ENCODE data around the gene TXNRD1.

The TXNRD1 gene

GRCh38 chr12:104340177-104340576 lies 124.6 kb downstream of the TXNRD1 start:
- H3K4me3 ChIP-seq (ENCODE audit: low read depth, low read length): no peak overlapping the region
- DNase-seq (ENCODE audit: low read depth): no peak
- TF ChIP-seq MAX (IDR thresholded peaks at IDR 0.05; ENCODE audit: low read depth, low read length) (no peak), CTCF (IDR thresholded peaks at IDR 0.05; ENCODE audit: low read depth, low read length) (no peak), POLR2A (IDR thresholded peaks at IDR 0.05; ENCODE audit: extremely low read depth, insufficient read length) (no peak), MYC (IDR thresholded peaks at IDR 0.05; ENCODE audit: low read depth, low read length) (no peak)

- no peak for TF ChIP-seq MAX (IDR thresholded peaks at IDR 0.05; ENCODE audit: low read depth, low read length)
- no peak for TF ChIP-seq CTCF (IDR thresholded peaks at IDR 0.05; ENCODE audit: low read depth, low read length)
- TF ChIP-seq MYC (IDR thresholded peaks at IDR 0.05; ENCODE audit: low read depth, low read length): no peak
- no peak for TF ChIP-seq POLR2A (IDR thresholded peaks at IDR 0.05; ENCODE audit: extremely low read depth, insufficient read length)
- DNase-seq (ENCODE audit: low read depth): no peak
- no peak overlapping the region for H3K4me3 ChIP-seq (ENCODE audit: low read depth, low read length)
These were observed 125.5 kb downstream of the TXNRD1 start for GRCh38 chr12:104340925-104341611.

GRCh38 chr12:104342147-104342546 lies 126.6 kb downstream of the TXNRD1 start:
- no peak for TF ChIP-seq CTCF (IDR thresholded peaks at IDR 0.05; ENCODE audit: low read depth, low read length)
- no peak for TF ChIP-seq MAX (IDR thresholded peaks at IDR 0.05; ENCODE audit: low read depth, low read length)
- no peak for TF ChIP-seq POLR2A (IDR thresholded peaks at IDR 0.05; ENCODE audit: extremely low read depth, insufficient read length)
- no peak overlapping the region for H3K4me3 ChIP-seq (ENCODE audit: low read depth, low read length)
- no peak for DNase-seq (ENCODE audit: low read depth)

- TF ChIP-seq MAX (IDR thresholded peaks at IDR 0.05; ENCODE audit: low read depth, low read length) (no peak), MYC (IDR thresholded peaks at IDR 0.05; ENCODE audit: low read depth, low read length) (no peak), CTCF (IDR thresholded peaks at IDR 0.05; ENCODE audit: low read depth, low read length) (no peak), POLR2A (IDR thresholded peaks at IDR 0.05; ENCODE audit: extremely low read depth, insufficient read length) (no peak)
- no peak for DNase-seq (ENCODE audit: low read depth)
- H3K4me3 ChIP-seq (ENCODE audit: low read depth, low read length): no peak overlapping the region
These were observed 127.2 kb downstream of the TXNRD1 start for GRCh38 chr12:104342635-104343249.

- no peak for TF ChIP-seq POLR2A (IDR thresholded peaks at IDR 0.05; ENCODE audit: extremely low read depth, insufficient read length)
- TF ChIP-seq MYC (IDR thresholded peaks at IDR 0.05; ENCODE audit: low read depth, low read length): no peak
- TF ChIP-seq CTCF (IDR thresholded peaks at IDR 0.05; ENCODE audit: low read depth, low read length): no peak
- TF ChIP-seq MAX (IDR thresholded peaks at IDR 0.05; ENCODE audit: low read depth, low read length): no peak
- no peak overlapping the region for H3K4me3 ChIP-seq (ENCODE audit: low read depth, low read length)
- DNase-seq (ENCODE audit: low read depth): no peak
These were observed 129.1 kb downstream of the TXNRD1 start for GRCh38 chr12:104344682-104345081.
